GM21381 (cell line): ENCODE measurements around the gene PMM2.
"Not testable (repeated sequence)": the region's sequence is repeated elsewhere in the genome, so short reads cannot be mapped to it uniquely, and the experiment has no call there.

Source experiments
- ATAC-seq: cut with Tn5 transposase; IDR thresholded peaks from one replicate; pipeline ENCODE4 v1.9.1; 2021; ENCODE audit warnings: mild to moderate bottlenecking, moderate library complexity; ENCODE audit not compliant: unreplicated experiment

Gene PMM2

DNA sequence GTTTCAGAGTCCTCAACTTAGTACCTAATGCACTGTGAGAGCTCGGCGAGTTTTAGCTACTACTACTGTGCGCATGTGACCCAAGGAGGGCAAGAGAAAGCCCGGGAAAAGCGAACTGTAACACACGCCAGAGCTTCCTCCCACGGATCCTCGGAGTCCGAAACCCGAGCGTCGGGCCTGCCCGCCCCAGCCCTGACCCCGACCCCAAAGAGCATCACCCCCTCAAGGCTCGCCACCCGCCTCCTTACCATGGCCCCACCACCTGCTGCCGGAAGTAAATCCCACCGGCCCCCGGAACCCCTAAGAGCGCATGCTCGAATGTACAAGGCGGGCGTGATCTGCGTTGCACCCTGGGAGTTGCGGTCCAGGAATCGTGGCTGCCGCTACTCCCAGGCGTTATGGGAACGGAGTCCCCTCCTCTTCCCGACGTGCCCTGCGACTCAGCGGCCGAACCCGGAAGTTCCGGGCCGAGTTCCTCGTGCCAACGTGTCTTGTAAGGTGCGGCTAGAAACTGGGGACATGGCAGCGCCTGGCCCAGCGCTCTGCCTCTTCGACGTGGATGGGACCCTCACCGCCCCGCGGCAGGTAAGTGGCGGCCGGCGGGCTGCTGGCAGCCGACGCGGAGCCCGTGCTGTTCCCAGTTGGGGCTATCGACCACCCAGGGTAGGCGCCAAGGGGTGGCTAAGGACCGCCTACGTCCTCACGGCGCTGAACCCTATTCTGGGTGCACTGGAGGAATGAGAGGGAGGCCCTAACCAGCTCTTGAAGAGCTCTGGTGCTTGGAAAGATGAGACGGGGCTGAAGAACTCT lies at the start of gene PMM2, which contains the start of gene TMEM186:
PMM2 (plus strand) TSS at position 476 of the 810 bp plus-strand sequence; CDS start at position 520, 44 bp downstream.
TMEM186 (minus strand) TSS at position 276 of the 810 bp plus-strand sequence; CDS start at position 251, 25 bp downstream.
- ATAC-seq = peak; percentile 95

DNA sequence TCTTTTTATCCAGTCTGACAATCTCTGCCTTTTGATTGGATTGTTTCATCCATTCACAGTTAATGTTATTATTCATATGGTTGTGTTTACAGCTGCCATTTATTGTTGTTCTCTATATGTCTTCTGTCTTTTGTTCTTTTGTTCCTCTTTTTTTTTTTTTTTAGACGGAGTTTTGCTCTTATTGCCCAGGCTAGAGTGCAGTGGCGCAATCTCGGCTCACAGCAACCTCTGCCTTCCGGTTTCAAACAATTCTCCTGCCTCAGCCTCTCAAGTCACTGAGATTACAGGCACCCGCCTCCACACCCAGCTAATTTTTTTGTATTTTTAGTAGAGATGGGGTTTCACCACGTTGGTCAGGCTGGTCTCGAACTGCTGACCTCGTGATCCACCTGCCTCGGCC lies 48.7 kb upstream of the PMM2 start:
- ATAC-seq = not testable (repeated sequence)

DNA sequence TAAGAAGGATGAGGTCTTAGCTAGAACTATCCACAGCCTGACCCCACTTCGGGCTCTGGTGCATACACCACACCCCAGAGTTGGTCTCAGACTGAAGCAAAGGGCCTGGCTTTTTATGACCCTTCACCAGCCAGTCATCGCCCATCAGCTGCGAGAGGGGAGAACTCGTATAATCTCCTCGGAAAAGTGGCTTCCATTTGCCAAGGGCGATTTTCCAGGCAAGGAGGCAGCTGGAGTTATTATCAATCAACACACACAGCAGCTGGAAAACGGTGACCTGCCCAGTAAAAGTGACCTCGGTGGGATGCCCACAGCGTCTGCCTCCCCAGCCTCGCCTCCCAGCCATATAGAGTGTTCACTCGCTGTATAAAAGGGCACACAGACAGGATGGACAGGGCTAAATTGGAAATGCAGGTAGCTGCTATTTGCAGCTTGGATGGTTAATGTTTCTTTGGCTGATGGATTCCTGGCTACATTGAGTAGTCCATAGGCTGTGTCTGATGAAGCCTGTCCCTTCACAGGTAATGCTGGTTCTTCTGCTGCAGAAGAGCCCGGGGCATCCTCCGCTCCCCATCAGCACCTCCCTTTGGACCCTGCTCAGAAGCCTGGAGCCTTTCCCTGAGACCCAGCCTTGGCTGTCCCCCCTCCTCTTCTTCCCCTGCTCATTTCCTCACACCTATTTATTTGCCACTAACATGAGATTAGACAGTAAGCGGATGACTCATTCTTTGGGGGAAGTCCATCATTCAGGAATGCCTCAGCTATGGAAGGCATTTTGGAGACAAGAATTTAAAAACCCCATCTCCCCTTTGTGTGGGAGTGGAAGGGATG lies 45.9 kb upstream of the PMM2 start:
- no peak for ATAC-seq

DNA sequence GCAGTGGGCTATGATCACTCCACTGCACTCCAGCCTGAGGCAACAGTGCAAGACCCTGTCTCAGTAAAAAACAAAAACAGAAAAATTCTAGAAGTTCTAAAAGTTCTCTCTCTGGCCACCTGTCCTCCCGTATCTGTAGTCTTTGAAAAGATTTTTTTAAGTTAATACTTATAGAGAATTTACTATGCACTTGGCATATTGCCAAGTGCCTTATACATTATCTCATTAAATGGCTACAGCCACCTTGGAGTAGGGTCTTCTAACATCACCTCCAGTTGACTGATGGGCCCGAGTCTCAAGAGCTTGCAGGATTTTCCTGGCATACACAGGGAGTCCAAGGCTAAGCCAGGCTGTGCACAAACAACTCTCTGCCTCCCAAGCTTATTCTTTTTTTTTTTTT lies 44.9 kb upstream of the PMM2 start:
- no peak for ATAC-seq

DNA sequence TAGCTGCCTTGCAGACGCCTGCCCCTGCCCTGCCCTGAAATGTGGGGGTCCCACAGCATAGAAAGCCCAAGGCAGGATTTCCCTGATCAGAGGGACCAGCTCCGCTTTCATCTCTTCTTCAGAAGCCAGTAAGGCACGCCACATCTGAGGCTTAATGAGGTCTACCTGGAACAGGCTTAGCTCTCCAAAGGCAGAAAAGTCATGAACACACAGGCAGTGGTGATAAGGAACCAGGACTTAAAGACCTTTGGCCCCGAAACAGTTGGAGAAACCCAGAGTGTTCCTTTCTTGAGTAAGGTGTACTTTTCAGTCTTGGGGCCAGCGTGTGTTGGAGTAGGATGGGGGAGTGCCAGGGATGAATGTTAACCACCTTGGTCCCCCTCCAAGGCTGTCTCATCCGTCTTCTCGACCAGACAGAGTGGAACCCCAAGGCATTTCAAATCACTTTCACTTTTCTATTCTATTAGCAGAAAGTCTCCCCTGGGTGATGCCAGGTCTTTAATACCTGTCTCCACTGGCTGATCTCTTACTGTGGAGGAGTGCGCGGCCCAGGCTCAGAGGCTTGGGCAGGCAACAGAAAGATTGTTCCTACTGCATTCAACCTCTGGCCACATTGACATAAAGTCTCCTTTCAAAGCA lies 44.1 kb upstream of the PMM2 start:
- ATAC-seq = no peak

DNA sequence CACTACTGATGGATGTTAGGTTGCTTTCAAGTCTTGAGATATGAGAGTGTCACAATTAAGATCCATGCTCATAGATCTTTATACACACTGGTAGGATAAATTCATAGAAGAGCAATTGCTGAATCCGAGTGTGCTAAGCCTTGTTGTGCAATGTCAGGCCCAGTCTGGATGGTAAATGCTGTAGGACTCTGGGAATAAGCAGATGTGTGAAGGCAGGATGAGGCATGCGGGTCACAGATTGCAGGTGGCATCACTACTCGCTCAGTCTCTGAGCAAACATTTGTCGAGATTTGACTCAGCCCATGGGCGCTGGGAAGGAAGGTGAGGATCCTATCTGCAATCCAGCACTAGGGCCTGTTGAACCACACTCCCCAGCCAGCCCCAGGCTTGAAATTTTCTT lies 40.9 kb upstream of the PMM2 start:
- ATAC-seq = no peak

DNA sequence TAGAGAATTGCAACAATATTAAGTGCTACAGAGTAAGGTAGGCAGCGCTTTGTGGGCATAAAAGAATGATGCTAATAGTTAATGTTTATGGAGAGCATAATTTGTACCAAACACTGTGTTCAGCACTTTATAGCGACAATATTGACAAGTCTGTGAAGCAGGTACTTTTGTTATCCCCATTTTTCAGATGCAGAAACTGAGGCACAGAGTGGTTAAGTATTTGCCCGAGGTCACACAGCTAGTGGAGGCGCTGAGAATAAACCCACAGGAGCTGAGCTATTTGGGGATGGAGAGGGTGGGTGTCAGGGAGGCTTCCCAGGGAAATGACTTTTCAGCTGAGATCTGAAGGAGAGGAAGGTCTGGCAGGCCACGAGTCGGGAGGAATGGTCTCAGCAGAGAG lies 39.6 kb upstream of the PMM2 start:
- ATAC-seq = no peak

DNA sequence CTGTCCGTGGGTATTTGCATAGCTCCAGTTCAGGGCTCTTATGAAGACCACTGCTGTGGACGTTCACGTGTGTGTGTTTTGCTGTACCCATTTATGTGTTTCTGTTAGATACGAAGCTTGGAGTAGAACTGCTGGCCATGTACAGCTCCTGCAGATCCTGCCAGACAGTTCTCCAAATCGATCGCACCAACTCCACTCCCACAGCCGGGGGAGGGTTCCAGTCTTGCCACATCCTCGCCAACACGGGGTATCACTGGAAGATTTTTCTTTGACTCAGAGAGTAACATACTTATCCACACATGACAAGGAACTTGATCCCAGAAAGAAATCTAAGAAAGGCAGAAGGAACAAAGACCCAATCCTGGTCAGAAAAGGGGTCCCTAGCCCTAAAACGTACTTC lies 37.6 kb upstream of the PMM2 start:
- ATAC-seq = no peak

DNA sequence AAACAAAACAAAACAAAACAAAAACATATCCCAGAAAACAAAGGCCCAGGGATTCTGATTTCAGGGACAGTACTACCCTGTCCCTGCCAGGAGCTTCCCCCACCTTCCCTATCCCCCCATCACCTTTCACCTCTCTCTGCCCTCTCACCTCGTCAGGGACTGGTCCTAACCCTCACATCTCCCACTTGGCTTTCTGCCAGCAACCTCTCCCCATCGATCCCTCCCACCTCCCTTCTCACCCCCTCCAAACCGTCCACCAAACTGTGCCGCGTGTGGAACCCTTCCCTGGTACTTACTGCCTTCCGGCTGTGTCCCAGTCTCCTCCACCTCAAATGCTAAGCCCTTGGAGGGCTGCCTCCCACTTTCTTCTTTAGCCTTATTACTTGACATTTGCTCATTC lies 36.6 kb upstream of the PMM2 start:
- ATAC-seq = no peak

DNA sequence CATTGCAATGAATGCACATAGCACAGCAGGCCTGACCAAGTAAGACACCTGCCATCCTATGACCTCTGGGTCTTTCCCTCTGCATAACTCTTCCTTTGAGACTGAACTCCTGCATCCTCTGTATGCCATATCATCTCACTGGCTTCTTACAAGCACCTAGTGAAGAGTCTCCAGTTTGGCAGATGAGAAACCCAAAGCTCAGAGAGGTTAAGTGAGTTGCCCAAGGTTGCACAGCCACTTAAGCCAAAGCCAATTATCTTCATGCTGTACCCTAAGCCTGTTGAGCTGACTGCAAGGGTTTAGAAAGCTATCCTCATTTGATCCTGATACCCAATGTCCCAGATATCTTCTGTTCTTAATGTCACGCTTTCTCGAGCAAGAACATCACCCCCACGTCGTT lies 35.4 kb upstream of the PMM2 start:
- no peak for ATAC-seq

DNA sequence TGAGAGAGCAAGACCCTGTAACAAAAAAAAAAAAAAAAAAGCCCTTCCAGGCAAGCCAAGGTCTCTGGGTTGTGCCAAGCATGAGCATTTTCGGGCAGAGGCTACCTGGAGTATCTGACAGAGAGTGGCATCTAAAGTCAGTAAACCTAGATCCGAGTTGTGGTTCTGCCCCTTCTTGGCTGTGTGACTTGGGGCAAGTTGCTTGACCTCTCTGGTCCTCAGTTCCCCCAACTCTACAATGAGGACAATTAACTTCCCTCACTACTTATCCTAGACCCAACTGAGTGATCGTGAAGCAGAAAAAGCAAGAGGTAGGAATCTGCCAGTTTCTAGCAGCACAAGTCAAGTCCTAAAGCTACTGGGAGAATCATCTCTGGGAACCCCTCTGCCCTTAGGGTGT lies 34.6 kb upstream of the PMM2 start:
- no peak for ATAC-seq

DNA sequence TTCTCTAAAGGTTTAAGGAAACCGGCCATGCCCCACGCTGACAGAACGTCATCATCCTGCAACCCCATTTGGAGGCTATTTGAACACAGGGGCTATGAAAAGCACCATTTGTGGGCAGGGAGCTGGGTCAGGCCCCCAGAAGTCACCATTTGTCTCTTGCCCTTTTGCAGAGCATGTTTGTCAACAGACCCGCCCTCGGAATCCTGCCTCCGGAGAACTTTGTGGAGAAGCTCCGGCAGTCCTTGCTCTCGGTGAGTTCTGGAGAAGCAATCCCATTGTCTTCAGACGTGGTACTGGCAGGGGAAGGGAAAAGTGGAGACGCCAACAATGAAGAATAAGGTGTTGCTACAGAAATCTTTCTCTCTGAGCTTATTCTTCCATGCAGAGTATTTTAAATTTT lies 33.7 kb upstream of the PMM2 start:
- ATAC-seq = no peak

DNA sequence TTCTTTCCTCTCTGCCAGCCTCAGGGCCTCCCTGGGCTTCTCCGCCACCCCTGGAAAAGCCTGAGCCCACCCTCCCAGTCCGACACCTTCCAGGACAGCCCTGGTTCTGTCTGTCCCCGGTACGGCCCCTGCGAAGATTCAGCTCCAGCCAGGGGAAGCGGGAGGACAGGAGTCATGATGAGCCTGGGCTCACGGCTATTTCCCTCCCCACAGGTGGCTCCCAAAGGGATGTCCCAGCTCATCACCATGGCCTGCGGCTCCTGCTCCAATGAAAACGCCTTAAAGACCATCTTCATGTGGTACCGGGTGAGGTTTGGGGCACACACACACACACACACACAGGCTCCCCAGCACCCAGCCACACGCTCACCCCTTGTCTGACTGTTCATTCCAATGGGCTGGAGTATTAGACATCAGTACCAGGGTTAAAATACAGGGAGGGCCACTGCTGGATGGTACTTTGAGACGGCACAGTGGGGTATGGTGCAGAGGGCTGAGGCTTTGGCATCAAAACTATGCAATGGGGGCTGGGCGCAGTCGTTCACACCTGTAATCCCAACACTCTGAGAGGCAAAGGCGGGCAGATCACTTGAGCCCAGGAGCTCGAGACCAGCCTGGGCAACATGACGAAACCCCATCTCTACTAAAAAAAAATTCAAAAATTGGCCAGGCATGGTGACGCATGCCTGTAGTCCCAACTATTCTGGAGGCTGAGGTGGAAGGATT lies 33.0 kb upstream of the PMM2 start:
- ATAC-seq = no peak

DNA sequence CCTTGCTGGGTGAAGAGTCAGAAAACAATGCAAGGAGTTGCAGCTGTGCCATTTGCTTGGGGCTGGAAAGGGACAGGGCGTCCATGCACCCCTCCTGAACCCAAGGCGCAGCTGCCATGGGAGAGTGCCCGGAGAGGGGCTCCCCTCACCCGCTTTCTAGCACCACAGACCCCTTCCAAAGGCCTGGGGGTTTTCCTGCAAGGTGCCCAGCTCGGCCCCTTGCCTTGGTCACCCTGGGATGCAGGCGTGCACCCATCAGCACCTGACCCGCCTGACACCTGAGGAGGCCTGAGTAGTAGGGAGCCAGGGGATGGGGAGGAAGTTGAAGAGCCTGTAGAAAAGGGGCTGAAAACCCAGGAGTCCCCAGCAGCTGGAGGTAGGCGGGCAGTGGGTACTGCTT lies 30.5 kb upstream of the PMM2 start:
- ATAC-seq = no peak

DNA sequence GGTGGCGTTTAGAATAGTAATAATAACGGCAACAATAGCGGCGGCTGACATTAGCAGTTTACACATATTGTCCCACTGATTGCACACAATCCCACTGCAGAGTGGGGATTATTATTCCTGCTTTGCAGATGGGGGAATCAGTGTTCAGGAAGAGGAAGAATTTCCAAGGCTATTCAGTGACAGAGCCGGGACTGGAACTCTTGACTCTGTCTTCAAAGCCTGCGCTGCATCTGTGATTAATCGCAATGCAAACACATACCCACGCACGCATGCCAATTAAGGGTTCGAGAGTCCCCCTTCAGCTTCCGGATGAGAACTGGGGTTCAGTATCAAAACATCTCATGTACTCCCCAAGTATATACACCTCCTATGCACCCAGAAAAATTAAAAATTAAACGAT lies 29.4 kb upstream of the PMM2 start:
- no peak for ATAC-seq

DNA sequence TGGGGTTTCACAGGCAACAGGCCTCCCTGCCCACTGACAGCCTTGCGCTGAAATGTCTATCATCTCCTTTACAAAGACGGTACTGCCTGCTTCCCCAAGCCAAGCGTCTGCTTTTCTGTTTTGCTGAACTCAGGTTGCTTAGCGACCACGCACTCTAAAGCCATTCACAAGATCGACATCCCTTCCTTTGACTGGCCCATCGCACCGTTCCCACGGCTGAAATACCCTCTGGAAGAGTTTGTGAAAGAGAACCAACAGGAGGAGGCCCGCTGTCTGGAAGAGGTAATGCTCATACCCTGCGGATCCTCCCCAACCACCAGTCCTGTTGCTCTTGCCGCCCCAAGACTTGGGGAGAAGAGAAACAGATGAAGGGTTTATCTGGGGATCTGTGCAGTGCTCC lies 28.9 kb upstream of the PMM2 start:
- no peak for ATAC-seq

DNA sequence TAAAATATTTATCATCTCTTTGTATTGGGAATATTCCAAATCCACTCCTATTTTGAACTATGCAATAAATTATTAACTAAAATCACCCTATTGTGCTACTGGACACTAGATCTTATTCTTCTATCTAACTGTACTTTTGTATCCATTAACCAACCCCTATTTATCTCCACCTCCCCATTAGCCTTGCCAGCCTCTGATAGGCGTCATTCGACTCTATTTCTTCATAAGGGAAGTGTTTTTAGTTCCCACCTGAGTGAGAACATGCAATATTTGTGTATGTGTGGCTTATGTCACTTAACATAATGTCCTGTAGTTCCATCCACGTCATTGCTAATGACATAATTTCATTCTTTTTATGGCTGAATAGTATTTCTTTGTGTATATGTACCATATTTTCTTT lies 24.1 kb upstream of the PMM2 start:
- no peak for ATAC-seq

DNA sequence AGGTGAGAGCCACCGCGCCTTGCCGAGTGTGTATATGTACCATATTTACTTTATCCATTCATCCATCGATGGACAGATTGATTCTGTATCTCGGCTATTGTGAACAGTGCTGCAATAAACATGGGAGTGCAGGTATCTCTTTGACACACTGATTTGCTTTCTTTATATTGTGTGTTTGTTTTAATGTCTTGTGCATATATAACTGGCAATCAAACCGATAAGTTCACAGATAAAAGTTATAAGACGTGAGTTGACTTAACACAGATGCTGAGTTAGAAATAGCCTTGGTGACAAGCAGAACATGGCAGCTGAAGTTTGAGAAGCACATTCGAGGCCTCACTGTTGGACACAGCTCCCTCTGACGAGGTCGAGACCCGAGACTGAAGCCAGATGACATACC lies 23.4 kb upstream of the PMM2 start:
- ATAC-seq = no peak

DNA sequence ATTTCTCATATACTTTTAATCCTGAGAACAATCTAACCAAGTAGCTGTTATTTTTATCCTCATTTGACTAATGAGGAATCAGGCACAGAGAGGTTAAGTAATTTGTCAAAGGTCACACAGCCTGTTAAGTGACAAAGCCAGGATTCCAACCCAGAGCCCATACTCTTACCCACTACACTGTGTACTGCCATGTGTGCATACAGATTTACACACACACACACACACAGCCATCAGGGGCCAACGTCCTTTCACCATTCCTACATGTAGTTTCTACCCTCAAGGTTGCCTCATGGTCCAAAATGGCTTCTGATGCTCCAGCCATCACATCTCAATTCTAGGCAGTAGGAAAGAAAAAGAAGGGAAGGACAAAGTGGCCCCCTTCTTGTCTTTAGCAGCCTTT lies 22.3 kb upstream of the PMM2 start:
- ATAC-seq = no peak

DNA sequence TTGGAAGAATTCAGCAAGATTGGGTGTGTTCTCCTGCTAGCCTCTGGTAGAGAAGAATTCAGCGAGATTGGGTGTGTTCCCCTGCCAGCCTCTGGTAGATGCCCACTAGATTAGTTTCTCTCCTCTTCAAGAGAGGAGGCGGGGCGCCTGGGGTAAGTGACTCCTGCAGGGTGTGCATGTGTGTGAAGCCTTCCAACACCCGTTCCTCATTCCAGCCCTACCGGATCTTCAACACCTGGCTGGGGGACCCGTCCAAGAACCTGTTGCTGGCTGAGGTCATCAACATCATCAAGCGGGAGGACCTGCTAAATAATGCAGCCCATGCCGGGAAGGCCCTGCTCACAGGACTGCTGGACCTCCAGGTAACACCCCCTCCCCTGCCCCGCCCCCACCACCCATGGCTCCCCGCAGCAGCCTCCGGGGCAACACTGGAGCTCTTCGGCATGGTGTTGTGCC lies 21.5 kb upstream of the PMM2 start:
- ATAC-seq = no peak

DNA sequence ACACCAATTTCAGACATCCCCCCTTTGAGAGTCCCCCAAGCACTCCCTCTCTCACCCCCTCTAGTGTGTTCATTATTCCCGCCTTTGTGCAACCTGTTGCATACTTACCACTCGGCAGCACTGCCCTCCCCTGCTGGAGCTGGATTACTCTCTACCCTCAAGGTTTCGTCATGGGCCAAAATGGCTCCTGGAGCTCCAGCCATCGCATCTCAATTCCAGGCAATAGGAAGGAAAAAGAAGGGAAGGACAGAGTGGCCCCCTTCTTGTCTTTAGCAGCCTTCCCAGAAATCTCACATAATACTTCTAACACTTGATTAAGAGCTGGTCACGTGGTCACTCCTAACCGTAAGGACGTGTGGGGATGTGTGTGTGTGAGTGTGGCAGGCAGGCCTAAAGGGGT lies 20.4 kb upstream of the PMM2 start:
- ATAC-seq = no peak
